HepG2 (cell line): ENCODE results near the gene HSPA14. TPM values are rescaled to one million over a fixed set of nuclear protein-coding genes. Genes with fewer than 3 reads are reported as not detected.
A peak's percentile ranks its signal among the peaks of the same experiment; 100 is the strongest.

Source experiments
- ATAC-seq: fragments of 200-7000 bp; cut with Tn5 transposase; 3 replicates; pipeline ENCODE4 v1.9.1; 2020; ENCODE audit warnings: mild to moderate bottlenecking, moderate library complexity
- BruUV-seq: library from RNA; stranded (reverse); fragments of 400-500 nt; replicated peaks from 2 replicates; lab custom pipeline; 2021; lab: Mats Ljungman, UMichigan
- CTCF ChIA-PET: fragments of 300-600 bp; formaldehyde crosslinking; extraction: SDS; loops from one replicate; lab custom pipeline; 2021; ENCODE audit warnings: low total read pairs, inconsistent platforms, low intra/inter-chr PET ratio; lab: Yijun Ruan, JAX
- POLR2A ChIA-PET: fragments of 350-600 bp; sonication (Branson Sonifier 250); formaldehyde crosslinking; loops from one replicate; lab custom pipeline; 2020; ENCODE audit warnings: antibody characterized with exemption, inconsistent platforms; lab: Yijun Ruan, JAX
- DNase-seq: peaks from one replicate; pipeline ENCODE4 v3.0.0-alpha.2; 2015; ENCODE audit warnings: low spot score
- FAIRE-seq: peaks from 3 replicates; lab custom pipeline; 2011; peaks lifted over from hg19 to GRCh38; lab: Jason Lieb, UNC
- H2AFZ ChIP-seq: one replicate; pipeline ENCODE4 v1.6.1; 2011; ENCODE audit warnings: low read length, inconsistent platforms
- H3K27ac ChIP-seq: fragments of 300-600 bp; 3 replicates; pipeline ENCODE4 v1.8.0; 2011; ENCODE audit warnings: mixed run types, mild to moderate bottlenecking, mixed read lengths, low read length, inconsistent platforms; ENCODE audit not compliant: insufficient read depth; ENCODE audit errors: extremely low read length
- H3K27me3 ChIP-seq, 2 experiments: fragments of 200-600 bp in 1 of 2; 2 replicates in 1 of 2; 3 replicates in 1 of 2; pipeline versions ENCODE4 v1.6.0 to v1.8.0; 2011; ENCODE audit warnings: low read length in 2 of 2, mild to moderate bottlenecking in 2 of 2, moderate library complexity in 2 of 2, inconsistent platforms in 1 of 2; ENCODE audit not compliant: insufficient read depth in 2 of 2, control insufficient read depth in 1 of 2
- H3K36me3 ChIP-seq, 2 experiments: fragments of 200-600 bp in 1 of 2; replicated peaks in 1 of 2; 2 replicates in 1 of 2; 3 replicates in 1 of 2; pipeline versions ENCODE4 v1.5.1 to v1.8.0; 2011; ENCODE audit warnings: low read length in 2 of 2, inconsistent platforms in 1 of 2; ENCODE audit not compliant: insufficient read depth in 2 of 2, control insufficient read depth in 1 of 2
- H3K4me1 ChIP-seq: 2 replicates; pipeline ENCODE4 v1.5.1; 2012; ENCODE audit warnings: low read length, inconsistent platforms; ENCODE audit not compliant: insufficient read depth
- H3K4me2 ChIP-seq: 2 replicates; pipeline ENCODE4 v1.6.0; 2011; ENCODE audit warnings: low read depth, low read length, inconsistent platforms
- H3K4me3 ChIP-seq, 3 experiments: fragments of 200-600 bp in 1 of 3; sonication (generic), shearing (Covaris generic) in 1 of 3; replicated peaks in 1 of 3; 2 replicates each; pipeline ENCODE4 v1.5.1; 2011 to 2016; ENCODE audit warnings: low read length in 3 of 3, inconsistent platforms in 2 of 3, low read depth in 2 of 3, mild to moderate bottlenecking in 2 of 3, control low read depth in 1 of 3, mixed read lengths in 1 of 3; ENCODE audit not compliant: insufficient read depth in 1 of 3
- H3K79me2 ChIP-seq: one replicate; pipeline ENCODE4 v1.6.1; 2011; ENCODE audit warnings: low read length, inconsistent platforms; ENCODE audit not compliant: insufficient read depth
- H3K9ac ChIP-seq: 2 replicates; pipeline ENCODE4 v1.6.0; 2011; ENCODE audit warnings: mild to moderate bottlenecking, low read depth, low read length, inconsistent platforms; ENCODE audit not compliant: insufficient read depth
- H3K9me3 ChIP-seq: 2 replicates; pipeline ENCODE4 v1.5.1; 2012; ENCODE audit warnings: mild to moderate bottlenecking, low read length
- H4K20me1 ChIP-seq: 2 replicates; pipeline ENCODE4 v1.6.0; 2011; ENCODE audit warnings: inconsistent platforms, mild to moderate bottlenecking, low read length, moderate library complexity; ENCODE audit not compliant: insufficient read depth
- MLX ChIP-seq: IDR thresholded peaks from 2 replicates; pipeline ENCODE4 v1.6.1; 2016
- STAG1 ChIP-seq: sonication (generic); formaldehyde crosslinking; IDR thresholded peaks from 2 replicates; pipeline ENCODE4 v1.4.0; 2020; ENCODE audit warnings: missing genetic modification reagents
- ZNF629 ChIP-seq: sonication (generic); formaldehyde crosslinking; conservative IDR thresholded peaks from 2 replicates; pipeline ENCODE4 v1.5.0; 2020; ENCODE audit warnings: missing genetic modification reagents
- WGBS: methylation state at CpG from one replicate; pipeline ENCODE4 v1.1.6; 2017; ENCODE audit warnings: low lambda C conversion rate; 5-methylcytosine and 5-hydroxymethylcytosine counted together
- in situ Hi-C: cut with HindIII; loops from 2 replicates; pipeline ENCODE4 v1.10.0; 2017; ENCODE audit warnings: low pct_unique_long_range_greater_than_20kb; ENCODE audit not compliant: extremely low pct_ligation_motif_present
- intact Hi-C: fragments of 100-400 bp; cut with micrococcal nuclease; formaldehyde crosslinking; loops from one replicate; pipeline ENCODE4 v1.10.0; 2022; ENCODE audit not compliant: unreplicated experiment
- polyA plus RNA-seq, 8 experiments: library from polyadenylated mRNA; depleted of rRNA in 3 of 8; stranded (reverse) in 7 of 8; unstranded in 1 of 8; fragments of >200 nt; fragmentation: Illumina TruSeq in 4 of 8; extraction: Trizol in 4 of 8; gene quantifications; 2 replicates each; pipeline versions ENCODE4 v1.2.1 to v1.2.3, GENCODE V29; 2011 to 2016; ENCODE audit warnings: low read depth in 4 of 8, missing spikeins in 1 of 8, mixed read lengths in 1 of 8; ENCODE audit not compliant: insufficient read depth in 1 of 8
- total RNA-seq, 5 experiments: library from RNA; depleted of rRNA; stranded (reverse); fragments of >200 nt; fragmentation: Illumina TruSeq; extraction: Trizol; gene quantifications; 2 replicates each; pipeline ENCODE4 v1.2.3, GENCODE V29; 2016; ENCODE audit warnings: low read depth in 1 of 5
- TF ChIP-seq, protein P1 (sequence below): sonication (generic); formaldehyde crosslinking; IDR thresholded peaks from 2 replicates; pipeline ENCODE4 v1.5.0; 2020; ENCODE audit warnings: mild to moderate bottlenecking, missing genetic modification reagents, borderline replicate concordance
- TF ChIP-seq, protein P2 (sequence below): sonication (generic); formaldehyde crosslinking; IDR thresholded peaks from 2 replicates; pipeline ENCODE4 v1.5.0; 2020; ENCODE audit warnings: missing genetic modification reagents
- TF ChIP-seq, protein P3 (sequence below): sonication (generic); formaldehyde crosslinking; IDR thresholded peaks from 2 replicates; pipeline ENCODE4 v1.8.1; 2023; ENCODE audit warnings: mild to moderate bottlenecking, missing genetic modification reagents

The HSPA14 gene
- total and polyA plus RNA-seq, 2 of the 13 experiments (the other 11 are each of a cell fraction or from before 2014, with no cell fraction given), result 10.7 to 29.8 TPM

- ATAC-seq (no peak), DNase-seq (no peak), FAIRE-seq (no peak)
- no peak overlapping the region for H2AFZ ChIP-seq
- ChIA-PET CTCF (no interaction called here), POLR2A (no interaction called here)
- TF ChIP-seq MLX (CRISPR knock-in tag), result no peak
- intact Hi-C loops, result no loop called here
- H3K79me2 ChIP-seq, result no peaks in the 10 kb centered on the region
- H3K4me3 ChIP-seq, result no peak overlapping the region
- 0% methylated on average over 1 of the region's 1 CpG for WGBS
- H3K9me3 ChIP-seq, result no peaks in the 10 kb centered on the region
- no peak overlapping the region for H3K4me2 ChIP-seq
- in situ Hi-C loops, result loop anchor here (25.0 kb wide), 1 partner anchor 613 kb away; no protein-coding TSS in a partner anchor
- BruUV-seq, result no TSS peak
- no peaks in the 10 kb centered on the region for H3K36me3 ChIP-seq
- H4K20me1 ChIP-seq, result no peaks in the 10 kb centered on the region
- no peaks in the 10 kb centered on the region for H3K4me1 ChIP-seq
- no peak overlapping the region for H3K9ac ChIP-seq
- no peaks in the 10 kb centered on the region; a peak in 1 of 5 replicates for H3K27me3 ChIP-seq
- no peak overlapping the region for H3K27ac ChIP-seq
These were observed 37.7 kb upstream of the HSPA14 start for GRCh38 chr10:14800397-14800796.

- CTCF ChIA-PET, result no interaction called here
- DNase-seq, result peak; percentile 3
- TF ChIP-seq, protein P1, sequence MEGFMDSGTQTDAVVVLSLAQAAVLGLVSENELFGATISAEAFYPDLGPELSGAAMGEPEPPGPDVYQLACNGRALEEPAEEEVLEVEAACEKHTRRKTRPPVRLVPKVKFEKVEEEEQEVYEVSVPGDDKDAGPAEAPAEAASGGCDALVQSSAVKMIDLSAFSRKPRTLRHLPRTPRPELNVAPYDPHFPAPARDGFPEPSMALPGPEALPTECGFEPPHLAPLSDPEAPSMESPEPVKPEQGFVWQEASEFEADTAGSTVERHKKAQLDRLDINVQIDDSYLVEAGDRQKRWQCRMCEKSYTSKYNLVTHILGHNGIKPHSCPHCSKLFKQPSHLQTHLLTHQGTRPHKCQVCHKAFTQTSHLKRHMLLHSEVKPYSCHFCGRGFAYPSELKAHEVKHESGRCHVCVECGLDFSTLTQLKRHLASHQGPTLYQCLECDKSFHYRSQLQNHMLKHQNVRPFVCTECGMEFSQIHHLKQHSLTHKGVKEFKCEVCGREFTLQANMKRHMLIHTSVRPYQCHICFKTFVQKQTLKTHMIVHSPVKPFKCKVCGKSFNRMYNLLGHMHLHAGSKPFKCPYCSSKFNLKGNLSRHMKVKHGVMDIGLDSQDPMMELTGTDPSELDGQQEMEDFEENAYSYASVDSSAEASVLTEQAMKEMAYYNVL (CRISPR knock-in tag), result no peak
- peak; percentile 49; the same call in 1 of the 2 replicates for TF ChIP-seq STAG1 (CRISPR knock-in tag)
- TF ChIP-seq, protein P2, sequence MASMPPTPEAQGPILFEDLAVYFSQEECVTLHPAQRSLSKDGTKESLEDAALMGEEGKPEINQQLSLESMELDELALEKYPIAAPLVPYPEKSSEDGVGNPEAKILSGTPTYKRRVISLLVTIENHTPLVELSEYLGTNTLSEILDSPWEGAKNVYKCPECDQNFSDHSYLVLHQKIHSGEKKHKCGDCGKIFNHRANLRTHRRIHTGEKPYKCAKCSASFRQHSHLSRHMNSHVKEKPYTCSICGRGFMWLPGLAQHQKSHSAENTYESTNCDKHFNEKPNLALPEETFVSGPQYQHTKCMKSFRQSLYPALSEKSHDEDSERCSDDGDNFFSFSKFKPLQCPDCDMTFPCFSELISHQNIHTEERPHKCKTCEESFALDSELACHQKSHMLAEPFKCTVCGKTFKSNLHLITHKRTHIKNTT, result no peak
- TF ChIP-seq, protein P3, sequence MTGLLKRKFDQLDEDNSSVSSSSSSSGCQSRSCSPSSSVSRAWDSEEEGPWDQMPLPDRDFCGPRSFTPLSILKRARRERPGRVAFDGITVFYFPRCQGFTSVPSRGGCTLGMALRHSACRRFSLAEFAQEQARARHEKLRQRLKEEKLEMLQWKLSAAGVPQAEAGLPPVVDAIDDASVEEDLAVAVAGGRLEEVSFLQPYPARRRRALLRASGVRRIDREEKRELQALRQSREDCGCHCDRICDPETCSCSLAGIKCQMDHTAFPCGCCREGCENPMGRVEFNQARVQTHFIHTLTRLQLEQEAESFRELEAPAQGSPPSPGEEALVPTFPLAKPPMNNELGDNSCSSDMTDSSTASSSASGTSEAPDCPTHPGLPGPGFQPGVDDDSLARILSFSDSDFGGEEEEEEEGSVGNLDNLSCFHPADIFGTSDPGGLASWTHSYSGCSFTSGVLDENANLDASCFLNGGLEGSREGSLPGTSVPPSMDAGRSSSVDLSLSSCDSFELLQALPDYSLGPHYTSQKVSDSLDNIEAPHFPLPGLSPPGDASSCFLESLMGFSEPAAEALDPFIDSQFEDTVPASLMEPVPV, result no peak
- no peak for TF ChIP-seq ZNF629 (CRISPR knock-in tag)
These were observed 36.4 kb upstream of the HSPA14 start for GRCh38 chr10:14801723-14802122.

More at GRCh38 chr10:14801723-14802122, 36.4 kb upstream of the HSPA14 start:
- Histone ChIP-seq H3K4me3 (no peak overlapping the region), H3K9me3 (no peaks in the 10 kb centered on the region), H3K9ac (no peak overlapping the region), H3K79me2 (no peaks in the 10 kb centered on the region), H3K4me1 (no peaks in the 10 kb centered on the region), H3K27me3 (no peaks in the 10 kb centered on the region; a peak in 1 of 5 replicates), H2AFZ (no peak overlapping the region), H4K20me1 (no peaks in the 10 kb centered on the region), H3K27ac (no peak overlapping the region), H3K4me2 (no peak overlapping the region), H3K36me3 (no peaks in the 10 kb centered on the region)
- intact Hi-C loops (no loop called here), in situ Hi-C loops (loop anchor here (25.0 kb wide), 1 partner anchor 614 kb away; no protein-coding TSS in a partner anchor)
- no TSS peak for BruUV-seq
- FAIRE-seq (no peak), ATAC-seq (peak; percentile 83)
- 5% methylated on average over 5 of the region's 5 CpGs for WGBS
- POLR2A ChIA-PET, result no interaction called here
